ENCODE measurements around the gene CUL2.

DNA sequence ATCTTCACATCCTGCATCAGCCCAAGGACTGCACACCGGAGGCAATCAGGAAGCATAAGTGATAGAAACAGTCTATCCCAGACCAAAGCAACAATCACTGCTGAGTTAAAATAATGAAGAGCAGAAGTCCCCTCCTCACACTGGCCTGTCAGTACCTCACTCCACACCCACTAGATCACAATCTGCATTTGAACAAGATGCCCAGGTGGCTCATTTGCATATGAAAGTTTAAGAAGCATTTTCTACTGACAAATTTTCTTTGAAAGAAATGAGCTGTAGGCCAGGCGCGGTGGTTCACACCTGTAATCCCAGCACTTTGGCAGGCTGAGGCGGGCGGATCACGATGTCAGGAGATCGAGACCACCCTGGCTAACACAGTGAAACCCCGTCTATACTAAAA, 77.4 kb downstream of the CUL2 start:
- TF ChIP-seq, protein P1, sequence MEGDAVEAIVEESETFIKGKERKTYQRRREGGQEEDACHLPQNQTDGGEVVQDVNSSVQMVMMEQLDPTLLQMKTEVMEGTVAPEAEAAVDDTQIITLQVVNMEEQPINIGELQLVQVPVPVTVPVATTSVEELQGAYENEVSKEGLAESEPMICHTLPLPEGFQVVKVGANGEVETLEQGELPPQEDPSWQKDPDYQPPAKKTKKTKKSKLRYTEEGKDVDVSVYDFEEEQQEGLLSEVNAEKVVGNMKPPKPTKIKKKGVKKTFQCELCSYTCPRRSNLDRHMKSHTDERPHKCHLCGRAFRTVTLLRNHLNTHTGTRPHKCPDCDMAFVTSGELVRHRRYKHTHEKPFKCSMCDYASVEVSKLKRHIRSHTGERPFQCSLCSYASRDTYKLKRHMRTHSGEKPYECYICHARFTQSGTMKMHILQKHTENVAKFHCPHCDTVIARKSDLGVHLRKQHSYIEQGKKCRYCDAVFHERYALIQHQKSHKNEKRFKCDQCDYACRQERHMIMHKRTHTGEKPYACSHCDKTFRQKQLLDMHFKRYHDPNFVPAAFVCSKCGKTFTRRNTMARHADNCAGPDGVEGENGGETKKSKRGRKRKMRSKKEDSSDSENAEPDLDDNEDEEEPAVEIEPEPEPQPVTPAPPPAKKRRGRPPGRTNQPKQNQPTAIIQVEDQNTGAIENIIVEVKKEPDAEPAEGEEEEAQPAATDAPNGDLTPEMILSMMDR (IDR thresholded peaks at IDR 0.05), result no peak
- no peak for TF ChIP-seq POLR2AphosphoS5 (IDR thresholded peaks at IDR 0.05)
